GM19043 (cell line): ENCODE results near the gene C18orf32.
A peak's percentile ranks its signal among the peaks of the same experiment; 100 is the strongest.
"Not testable (repeated sequence)": the region's sequence is repeated elsewhere in the genome, so short reads cannot be mapped to it uniquely, and the experiment has no call there.

Source experiments
- ATAC-seq: cut with Tn5 transposase; IDR thresholded peaks from one replicate; pipeline ENCODE4 v1.9.1; 2021; ENCODE audit warnings: low read depth; ENCODE audit not compliant: unreplicated experiment

Gene C18orf32

DNA sequence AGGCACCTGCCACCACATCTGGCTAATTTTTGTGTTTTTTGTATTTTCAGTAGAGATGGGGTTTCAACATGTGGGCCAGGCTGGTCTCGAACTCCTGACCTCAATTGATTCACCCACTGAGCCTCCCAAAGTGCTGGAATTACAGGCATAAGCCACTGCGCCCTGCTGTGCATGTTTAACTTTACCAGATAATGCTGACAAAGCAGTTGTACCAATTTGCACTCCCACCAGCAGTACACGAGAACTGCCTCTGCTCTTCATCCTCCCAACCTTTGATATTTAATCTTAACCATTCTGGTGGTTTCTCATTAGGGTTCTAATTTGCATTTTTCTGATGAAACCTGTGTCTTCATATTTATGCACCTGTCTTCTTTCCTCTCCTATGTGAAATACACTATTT is 14.6 kb downstream of the C18orf32 start:
- ATAC-seq: no peak

DNA sequence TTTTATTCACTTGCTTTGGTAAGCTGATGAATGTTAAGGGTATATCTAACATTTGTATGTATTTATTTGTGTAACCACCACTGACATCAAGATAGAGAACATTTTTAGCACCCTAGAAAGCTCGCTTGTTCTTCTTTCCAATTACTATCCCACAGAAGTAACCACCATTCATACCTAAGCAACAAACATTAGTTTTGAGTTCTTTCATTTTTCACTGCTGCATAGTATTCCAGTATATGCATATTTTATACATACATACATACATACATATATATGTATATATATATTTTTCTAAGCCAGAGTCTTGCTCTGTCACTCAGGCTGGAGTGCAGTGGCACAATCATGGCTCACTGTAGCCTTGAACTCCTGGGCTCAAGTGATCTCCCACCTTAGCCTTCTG is 15.5 kb downstream of the C18orf32 start:
- ATAC-seq: no peak

DNA sequence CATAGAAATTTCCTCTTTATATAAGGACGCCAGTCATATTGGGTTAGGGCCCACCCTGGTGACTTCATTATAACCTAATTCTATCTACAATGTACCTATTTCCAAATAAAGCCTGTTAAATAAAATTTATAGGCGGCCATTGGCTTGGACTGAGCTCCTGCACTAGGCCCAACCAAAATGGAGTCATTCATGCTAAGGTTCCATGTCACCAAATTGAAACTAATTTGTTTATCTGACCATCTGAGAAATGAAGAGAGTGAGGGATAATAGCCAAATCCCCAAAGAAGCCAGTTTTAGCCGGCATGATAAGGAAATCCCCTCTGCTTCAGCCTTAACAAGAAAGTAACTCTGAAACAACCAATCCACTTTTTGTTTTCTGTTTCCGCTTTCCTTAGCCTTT is 19.4 kb downstream of the C18orf32 start:
- ATAC-seq: no peak

DNA sequence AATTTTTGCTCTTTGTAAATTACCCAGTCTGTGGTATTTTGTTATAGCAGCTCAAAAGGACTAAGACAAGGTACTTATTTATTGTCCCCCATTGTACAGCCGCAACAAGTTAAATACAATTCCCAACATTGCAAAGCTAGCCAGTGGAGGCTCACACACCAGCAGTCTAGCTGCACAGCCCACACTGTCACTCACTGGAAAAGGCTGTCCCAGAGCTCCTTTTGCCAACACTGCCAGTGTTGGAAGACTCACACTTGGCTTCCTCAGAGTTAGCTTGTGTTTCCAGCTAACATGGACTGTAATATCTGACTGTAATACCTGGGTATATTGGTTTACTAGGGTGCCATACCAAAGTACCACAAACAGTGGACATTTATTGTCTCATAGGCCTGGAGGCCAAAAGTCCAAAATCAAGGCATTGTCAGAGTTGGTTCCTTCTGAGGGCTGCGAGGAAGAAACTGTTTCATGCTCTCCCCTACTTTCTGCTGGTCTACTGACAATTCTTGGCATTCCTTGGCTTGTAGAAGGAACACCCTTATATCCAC is 19.9 kb downstream of the C18orf32 start:
- ATAC-seq: no peak

DNA sequence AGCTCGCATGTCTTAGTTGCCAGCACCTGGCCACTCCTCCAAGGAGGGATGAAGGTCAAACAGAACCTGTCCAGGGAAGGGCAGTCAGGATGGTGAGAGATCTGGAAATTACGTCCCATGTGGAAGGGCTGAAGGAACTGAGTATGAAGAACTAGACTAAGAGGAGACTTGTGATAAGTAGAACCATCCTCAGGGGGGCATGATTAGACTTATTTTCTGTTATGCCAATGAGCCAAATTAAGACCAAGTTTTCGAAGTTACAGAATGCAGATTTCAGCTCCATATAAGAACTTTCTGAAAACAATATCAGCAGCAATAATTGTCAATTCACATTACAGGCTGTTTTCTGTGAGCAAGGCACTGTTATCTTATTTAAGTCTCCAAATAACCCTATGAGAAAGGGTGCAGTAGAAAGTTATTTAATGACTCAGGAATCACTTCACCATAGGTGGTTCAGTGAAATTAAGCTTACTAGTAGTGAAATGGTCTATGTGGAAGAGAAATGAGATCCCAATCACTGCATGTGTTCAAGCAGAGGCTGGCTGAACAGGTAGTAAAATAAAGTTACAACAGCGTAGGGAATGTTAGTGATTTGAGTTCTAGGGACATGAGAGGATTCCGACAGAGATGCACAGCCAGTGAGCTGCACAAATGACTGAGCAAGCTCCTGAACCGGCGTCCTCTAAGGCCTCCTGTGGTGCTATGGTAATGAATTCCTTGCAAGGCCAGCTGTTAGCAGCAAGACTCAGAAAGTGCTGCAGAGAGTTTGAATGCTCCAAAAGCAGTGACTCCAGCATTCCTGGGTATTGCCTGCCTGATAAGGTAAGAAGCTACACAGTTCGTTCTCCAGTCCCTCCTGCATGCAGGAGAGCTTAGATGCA is 22.1 kb downstream of the C18orf32 start:
- no peak for ATAC-seq

DNA sequence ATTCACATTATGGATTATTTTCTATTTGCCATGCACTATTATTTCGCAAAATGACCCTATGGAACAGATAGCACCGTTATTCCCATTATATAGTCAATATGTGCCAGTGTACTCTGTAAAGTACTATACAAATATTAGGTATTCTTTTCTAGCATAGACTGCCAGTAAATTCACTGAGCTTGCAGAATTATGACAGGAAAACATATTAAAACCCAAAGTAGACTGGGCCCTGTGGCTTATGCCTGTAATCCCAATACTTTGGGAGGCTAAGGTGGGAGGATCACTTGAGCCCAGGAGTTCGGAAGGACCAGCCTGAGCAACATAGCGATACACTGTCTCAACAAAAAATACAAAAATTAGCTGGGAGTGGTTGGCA is 25.4 kb downstream of the C18orf32 start:
- ATAC-seq: no peak

DNA sequence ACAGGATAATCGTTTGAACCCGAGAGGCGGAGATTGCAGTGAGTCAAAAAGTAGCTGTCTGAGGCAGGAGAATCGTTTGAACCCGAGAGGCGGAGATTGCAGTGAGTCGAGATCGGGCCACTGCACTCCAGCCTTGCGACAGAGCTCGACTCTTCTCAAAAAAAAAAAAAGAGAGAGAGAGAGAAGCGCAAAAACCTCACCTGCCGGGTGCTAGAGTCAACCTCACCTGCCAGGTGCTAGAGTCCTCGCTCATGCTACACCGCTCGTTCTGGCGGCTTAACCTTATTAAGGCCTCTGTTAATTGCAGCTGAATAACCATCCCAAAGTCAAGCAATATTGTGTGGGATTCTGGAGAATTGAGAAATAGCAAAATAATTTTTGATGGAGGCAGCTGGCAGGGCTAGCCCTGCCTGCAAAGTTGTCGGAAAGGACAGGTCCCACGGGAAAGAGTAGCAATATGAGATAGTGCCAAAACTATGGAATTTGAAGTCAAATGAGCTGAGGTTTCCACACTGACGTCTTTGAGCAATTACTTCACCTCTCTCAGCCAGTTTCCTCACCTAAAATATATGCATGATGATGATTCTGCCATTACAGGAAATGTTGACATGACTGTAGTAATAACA is 25.9 kb downstream of the C18orf32 start:
- no peak for ATAC-seq

DNA sequence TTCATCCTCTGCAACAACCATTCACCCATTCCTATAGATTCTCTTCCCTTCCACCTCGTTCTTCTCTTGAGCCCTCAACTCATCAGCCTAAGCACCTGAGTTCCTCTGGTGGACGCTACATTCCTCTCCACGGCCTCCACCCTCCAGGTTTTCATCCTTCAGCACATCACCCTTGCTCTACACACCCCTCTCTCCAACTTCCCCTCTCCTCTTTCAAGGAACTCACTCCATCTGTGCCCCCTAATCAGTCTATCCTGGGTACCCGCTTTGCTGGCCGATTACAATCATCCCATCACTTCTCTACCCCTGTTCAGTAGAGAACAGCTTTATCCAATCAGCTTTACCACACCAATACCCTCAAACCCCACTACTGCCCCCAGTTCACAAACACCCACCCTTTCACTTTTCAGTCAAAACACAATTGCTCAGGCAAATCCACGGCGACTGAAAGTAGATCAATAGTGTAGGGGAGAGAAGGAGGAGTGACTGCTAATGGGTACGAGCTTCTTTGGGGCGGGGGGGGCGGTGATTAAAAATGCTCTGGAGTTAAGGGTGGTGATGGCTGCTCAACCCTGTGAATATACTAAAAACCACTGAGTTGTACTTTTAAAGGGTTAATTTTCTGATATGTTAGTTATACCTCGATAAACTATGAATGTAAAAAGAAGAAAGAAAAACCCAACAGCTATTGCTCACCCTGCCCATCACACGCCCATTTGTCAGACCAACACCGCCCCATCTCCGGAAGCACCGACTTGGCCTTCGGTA is 27.4 kb downstream of the C18orf32 start:
- peak; percentile 12 for ATAC-seq

DNA sequence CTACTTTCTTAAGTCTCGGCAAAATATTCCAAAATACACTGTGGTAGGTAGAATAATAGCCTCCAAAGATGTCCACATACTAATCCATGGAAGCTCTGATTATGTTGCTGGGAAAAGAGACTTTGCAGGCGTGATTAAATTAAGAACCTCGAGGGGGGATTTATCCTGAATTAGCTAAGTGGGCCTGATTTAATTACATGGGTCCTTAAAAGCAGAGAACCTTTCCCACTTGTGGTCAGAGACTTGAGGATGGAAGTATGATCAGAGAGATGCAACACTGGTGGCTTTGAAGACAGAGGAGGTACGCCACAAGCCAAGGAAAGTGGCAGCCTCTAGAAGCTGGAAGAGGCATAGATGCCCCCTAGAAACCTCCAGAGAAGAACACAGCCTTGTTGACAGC is 29.4 kb downstream of the C18orf32 start:
- ATAC-seq: no peak

DNA sequence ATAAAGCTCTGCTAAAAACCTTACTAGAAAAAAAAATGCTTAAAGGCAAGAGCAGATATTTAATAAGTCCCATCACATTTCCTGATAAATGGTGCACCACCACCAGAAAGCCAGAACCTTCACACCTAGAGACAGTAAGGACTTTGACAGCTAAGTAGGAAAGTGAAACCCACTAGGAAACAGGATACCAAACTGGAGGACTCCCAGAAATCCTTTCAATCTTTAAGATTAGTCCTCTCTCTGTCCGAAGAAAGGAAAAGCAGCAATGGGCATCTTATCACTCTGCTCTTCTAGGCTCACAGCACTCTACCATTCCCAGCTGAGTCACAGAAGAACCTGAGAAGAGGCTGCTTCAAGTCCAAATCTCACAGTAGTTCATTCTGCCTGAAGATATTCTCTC is 30.2 kb downstream of the C18orf32 start:
- ATAC-seq: no peak

DNA sequence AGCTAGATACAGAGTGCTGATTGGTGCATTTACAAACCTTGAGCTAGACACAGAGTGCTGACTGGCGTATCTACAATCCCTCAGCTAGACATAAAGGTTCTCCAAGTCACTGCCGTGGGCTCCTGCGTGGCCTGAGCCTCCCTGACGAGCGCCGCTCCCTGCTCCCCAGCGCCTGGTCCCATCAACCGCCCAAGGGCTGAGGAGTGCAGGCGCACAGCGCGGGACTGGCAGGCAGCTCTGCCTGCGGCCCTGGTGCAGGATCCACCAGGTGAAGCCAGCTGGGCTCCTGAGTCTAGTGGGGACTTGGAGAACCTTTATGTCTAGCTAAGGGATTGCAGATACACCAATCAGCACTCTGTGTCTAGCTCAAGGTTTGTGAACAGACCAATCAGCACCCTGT is 34.5 kb downstream of the C18orf32 start:
- ATAC-seq: not testable (repeated sequence)

DNA sequence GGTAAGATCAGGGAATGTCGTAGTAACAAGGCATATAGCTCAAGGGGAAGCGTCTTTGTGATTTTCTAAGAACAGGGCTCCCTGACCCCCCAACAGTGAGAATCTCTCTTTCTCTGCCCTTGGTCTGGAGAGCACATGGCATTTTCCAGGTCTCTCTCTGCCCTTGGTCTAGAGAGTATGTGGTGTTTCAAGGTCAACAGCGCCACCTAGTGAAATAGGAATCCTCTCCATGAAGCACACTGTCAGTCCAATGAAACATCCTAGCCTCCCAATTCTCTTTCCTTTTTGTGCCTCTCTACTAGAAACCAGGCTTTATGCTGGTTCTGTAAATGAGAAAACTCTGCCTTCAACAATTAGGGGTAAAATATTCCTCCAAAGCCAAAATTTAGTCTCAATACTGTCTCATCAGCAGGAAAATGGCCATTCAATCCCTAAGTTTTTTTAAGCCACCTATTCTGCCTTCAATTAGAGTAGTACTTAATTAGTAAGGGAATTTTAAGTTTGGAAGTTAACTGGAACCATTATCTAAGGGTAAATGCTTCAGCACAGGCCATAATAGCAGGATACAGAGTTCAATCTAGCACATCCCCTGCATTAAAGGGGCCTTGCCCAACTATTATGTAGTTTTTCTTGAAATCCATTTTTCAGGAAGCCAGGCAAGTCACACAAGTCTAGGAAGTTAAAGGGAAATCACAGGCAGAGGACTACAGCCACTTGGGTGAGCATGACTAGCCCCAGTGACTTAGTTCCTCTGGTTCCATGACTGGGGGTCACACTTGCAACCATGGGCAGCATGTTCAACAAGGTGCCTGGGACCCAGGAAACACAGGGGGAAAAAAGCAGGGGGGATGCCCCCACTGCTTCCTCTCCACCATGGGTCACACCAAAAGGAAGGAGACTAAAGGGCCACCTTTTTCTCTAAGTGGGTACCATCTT is 39.0 kb downstream of the C18orf32 start:
- ATAC-seq: no peak

DNA sequence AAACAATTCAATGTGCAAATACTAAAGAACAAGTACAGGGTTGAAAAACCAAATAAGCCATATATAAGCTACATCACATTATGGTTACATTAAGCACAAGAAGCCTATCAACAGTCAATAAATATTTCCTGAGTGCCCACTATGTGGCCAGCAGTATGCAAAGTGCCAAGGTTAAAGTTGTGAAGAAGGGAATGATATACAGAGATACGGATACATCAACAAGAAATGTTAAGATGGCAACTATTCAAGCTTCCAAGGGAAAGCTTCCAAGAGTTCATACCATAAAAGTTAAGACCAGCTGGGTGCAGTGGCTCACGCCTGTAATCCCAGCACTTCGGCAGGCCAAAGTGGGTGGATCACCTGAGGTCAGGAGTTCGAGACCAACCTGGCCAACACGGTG is 40.6 kb downstream of the C18orf32 start:
- ATAC-seq: no peak

DNA sequence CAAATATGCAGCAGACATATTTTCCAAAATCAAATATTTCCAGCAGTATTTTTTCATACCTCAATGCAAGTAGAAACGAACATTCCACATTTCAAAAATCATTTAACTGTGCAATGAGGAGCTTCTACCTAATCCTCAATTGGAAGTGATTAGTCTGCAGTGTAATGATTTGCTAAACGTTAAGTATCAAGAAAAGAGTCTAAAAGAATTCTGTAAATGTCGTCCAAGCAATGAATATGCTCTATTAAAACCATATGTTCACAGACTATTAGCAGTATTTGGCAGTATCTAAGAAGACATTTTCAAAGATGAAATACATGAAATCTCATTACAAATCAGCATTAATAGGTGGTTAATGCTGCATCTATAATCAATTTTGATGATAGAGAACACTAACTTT is 42.5 kb downstream of the C18orf32 start:
- no peak for ATAC-seq

DNA sequence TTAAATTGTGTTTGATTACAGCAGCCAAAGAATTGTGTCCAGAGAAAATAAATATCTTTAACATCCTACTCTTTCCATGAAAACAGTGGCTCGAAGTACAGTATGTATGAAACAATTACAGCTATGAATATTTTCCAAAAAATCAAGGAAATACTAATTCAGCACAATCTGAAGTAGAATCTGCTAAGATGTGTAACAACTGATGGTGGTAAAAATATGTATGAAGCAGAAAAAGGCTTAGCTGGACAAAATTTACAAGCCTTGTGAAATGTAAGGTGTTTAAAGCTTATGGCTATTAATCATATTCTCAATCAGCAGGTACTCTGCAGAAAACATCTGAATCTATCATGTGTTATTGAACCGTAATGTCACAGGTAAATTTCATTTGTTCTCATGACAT is 43.2 kb downstream of the C18orf32 start:
- ATAC-seq: no peak

DNA sequence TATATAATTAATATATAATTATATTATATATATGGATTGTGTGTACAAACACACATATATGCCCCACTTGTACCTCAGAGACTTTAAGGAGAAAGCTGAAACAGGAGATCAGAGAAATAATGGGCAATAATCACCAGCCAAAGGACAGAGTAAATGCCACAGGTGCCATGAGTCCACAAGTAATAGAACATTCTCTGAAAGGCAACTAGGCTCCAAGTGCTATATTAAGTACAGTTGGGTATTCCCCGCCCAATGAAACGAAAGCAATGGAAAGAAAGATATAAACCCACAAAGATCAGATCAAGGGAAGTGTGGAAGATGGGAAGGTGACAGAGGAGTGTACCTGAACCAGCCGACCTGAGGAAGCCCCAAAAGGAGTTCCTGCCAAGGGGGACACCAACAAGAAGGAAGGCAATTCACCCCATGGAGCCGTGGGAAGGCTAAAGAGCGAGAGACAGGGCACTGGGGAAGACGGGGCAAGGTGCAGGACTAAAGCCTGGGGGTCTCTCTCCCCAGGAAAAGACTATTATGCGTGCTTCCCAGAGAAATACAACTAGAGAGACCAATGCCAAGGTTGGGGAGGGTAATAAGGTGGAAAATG is 45.6 kb downstream of the C18orf32 start:
- no peak for ATAC-seq

DNA sequence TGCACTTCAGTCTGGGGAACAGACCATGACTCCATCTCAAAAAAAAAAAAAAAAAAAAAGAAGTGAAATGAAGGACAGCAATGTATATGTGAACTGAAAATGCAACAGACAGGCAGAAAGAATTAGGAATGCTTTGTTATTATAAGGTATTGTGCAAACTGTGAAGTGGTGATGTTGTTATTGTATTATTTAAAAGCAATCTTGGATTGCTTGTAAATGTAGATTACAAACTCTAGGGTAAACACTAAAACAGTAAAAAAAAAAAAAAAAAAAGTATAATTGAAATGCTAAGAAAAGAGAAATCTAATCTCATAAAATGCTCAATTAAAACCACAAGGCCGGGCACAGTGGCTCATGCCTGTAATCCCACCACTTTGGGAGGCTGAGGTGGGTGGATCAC is 51.9 kb downstream of the C18orf32 start:
- no peak for ATAC-seq

DNA sequence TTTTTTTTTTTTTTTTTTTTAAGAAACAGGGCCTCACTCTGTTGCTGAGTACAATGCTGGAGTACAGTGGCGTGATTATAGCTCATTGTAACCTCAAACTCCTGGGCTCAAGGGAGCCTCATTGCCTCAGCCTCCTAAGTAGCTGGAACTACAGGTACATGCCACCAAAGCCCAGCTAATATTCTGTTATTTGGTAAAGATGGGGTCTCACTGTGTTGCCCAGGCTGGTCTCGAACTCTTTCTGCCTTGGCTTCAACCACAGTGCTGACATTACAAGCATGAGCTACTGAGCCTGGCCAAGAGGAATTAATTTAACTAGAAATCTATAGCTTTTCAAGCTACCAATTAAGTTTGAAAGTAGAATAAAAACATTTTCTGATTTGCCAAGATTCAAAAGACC is 54.4 kb downstream of the C18orf32 start:
- no peak for ATAC-seq

DNA sequence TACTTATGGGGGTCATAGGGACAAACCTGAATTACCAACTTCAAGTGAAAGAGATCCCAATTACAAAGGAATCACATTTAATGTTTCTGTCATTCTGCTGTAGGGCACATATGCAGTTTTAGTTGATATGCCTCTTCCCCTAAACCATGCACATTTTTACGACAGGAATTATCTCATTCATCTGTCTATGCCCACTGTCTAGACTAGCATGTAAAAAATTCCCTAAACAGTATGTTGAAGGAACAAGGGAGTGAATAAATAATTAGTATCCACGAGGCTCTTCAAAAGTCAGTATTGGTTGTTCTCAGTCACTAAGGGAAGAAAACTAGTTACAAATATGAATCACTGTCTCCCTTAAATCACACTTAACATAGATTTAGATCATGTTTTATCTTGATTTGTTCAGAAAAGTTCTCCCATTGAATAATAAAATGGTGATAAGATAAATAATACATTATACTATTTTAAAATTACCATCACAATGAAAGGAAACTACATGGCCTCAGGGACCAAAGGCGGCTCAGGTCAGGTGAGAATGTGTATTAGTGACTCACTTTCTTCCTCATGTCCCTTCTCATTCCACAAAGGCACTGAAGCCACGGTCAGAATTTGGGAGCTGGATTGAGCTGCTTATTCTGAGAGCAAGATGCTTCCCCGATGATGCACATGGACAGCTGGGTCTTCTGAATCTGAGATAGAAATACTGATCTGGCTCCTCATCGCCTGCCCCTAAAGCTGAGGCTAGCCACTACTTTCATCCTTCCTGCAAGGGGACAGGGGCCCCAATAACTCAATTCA is 55.7 kb downstream of the C18orf32 start:
- no peak for ATAC-seq
